Liver (tissue), 9 donors: Measurements from ENCODE around the gene OMP. TPM values are rescaled to one million over a fixed set of nuclear protein-coding genes. Genes with fewer than 3 reads are reported as not detected.
A peak's percentile ranks its signal among the peaks of the same experiment; 100 is the strongest.

Experiments
- DNase-seq: peaks from one replicate; pipeline ENCODE4 v3.0.0-alpha.2; 2017; ENCODE audit warnings: low spot score
- H3K27ac ChIP-seq, 2 donors: one replicate each; pipeline ENCODE4 v1.7.0; 2013; ENCODE audit warnings: inconsistent platforms in 2 of 2, low read length in 2 of 2, control low read depth in 1 of 2, low read depth in 1 of 2, mild to moderate bottlenecking in 1 of 2
- H3K27me3 ChIP-seq, 4 donors: one replicate each; pipeline versions ENCODE4 v1.6.1 to v1.7.0; 2013; ENCODE audit warnings: low read length in 3 of 4, inconsistent platforms in 1 of 4, mild to moderate bottlenecking in 1 of 4, moderate library complexity in 1 of 4; ENCODE audit not compliant: control insufficient read depth in 4 of 4, insufficient read depth in 4 of 4
- H3K36me3 ChIP-seq, 4 donors: one replicate each; pipeline versions ENCODE4 v1.6.1 to v1.7.0; 2013; ENCODE audit warnings: low read length in 3 of 4, mild to moderate bottlenecking in 3 of 4, low read depth in 1 of 4, moderate library complexity in 1 of 4; ENCODE audit not compliant: control insufficient read depth in 4 of 4, insufficient read depth in 3 of 4
- H3K4me1 ChIP-seq, 4 donors: one replicate each; pipeline versions ENCODE4 v1.6.1 to v1.7.0; 2013; ENCODE audit warnings: low read length in 3 of 4, mild to moderate bottlenecking in 3 of 4, moderate library complexity in 1 of 4; ENCODE audit not compliant: control insufficient read depth in 4 of 4, insufficient read depth in 4 of 4
- H3K4me3 ChIP-seq, 3 donors: one replicate each; pipeline versions ENCODE4 v1.6.1 to v1.7.0; 2013; ENCODE audit warnings: low read length in 3 of 3, control low read depth in 1 of 3, low read depth in 1 of 3, mild to moderate bottlenecking in 1 of 3
- H3K9ac ChIP-seq, 2 donors: one replicate each; pipeline ENCODE4 v1.7.0; 2013; ENCODE audit warnings: low read length in 2 of 2, mild to moderate bottlenecking in 2 of 2, moderate library complexity in 2 of 2, control low read depth in 1 of 2, low read depth in 1 of 2
- H3K9me3 ChIP-seq, 4 donors: one replicate each; pipeline versions ENCODE4 v1.6.1 to v1.7.0; 2013; ENCODE audit warnings: low read length in 3 of 4; ENCODE audit not compliant: control insufficient read depth in 4 of 4
- EGR1 ChIP-seq, 2 donors: IDR thresholded peaks; 2 replicates each; pipeline ENCODE4 v1.6.1; 2016 to 2018; ENCODE audit warnings: antibody characterized with exemption in 2 of 2, low read depth in 2 of 2
- FOXA1 ChIP-seq: IDR thresholded peaks from 2 replicates; pipeline ENCODE4 v1.6.1; 2016; ENCODE audit warnings: antibody characterized with exemption
- FOXA2 ChIP-seq: IDR thresholded peaks from 2 replicates; pipeline ENCODE4 v1.6.1; 2016; ENCODE audit warnings: antibody characterized with exemption
- GABPA ChIP-seq, 2 donors: IDR thresholded peaks in 1 of 2; conservative IDR thresholded peaks in 1 of 2; 2 replicates each; pipeline ENCODE4 v1.6.1; 2016; ENCODE audit warnings: antibody characterized with exemption in 2 of 2, mild to moderate bottlenecking in 1 of 2, moderate library complexity in 1 of 2
- HNF4A ChIP-seq, 2 donors: conservative IDR thresholded peaks; 2 replicates each; pipeline ENCODE4 v1.6.1; 2016; ENCODE audit warnings: antibody characterized with exemption in 2 of 2, mild to moderate bottlenecking in 2 of 2
- HNF4G ChIP-seq: IDR thresholded peaks from 2 replicates; pipeline ENCODE4 v1.6.1; 2016; ENCODE audit warnings: antibody characterized with exemption
- JUND ChIP-seq, 2 donors: IDR thresholded peaks; 2 replicates each; pipeline ENCODE4 v1.6.1; 2016; ENCODE audit warnings: antibody characterized with exemption in 2 of 2
- NR2F2 ChIP-seq: IDR thresholded peaks from 2 replicates; pipeline ENCODE4 v1.6.1; 2016; ENCODE audit warnings: antibody characterized with exemption
- RAD21 ChIP-seq, 2 donors: IDR thresholded peaks; 2 replicates each; pipeline ENCODE4 v1.6.1; 2016; ENCODE audit warnings: antibody characterized with exemption in 2 of 2, mild to moderate bottlenecking in 2 of 2
- RXRA ChIP-seq, 2 donors: IDR thresholded peaks; 2 replicates each; pipeline ENCODE4 v1.6.1; 2017 to 2018; ENCODE audit warnings: antibody characterized with exemption in 2 of 2, mild to moderate bottlenecking in 1 of 2
- SP1 ChIP-seq: IDR thresholded peaks from 2 replicates; pipeline ENCODE4 v1.6.1; 2018; ENCODE audit warnings: antibody characterized with exemption, mild to moderate bottlenecking
- TAF1 ChIP-seq: conservative IDR thresholded peaks from 2 replicates; pipeline ENCODE4 v1.6.1; 2016; ENCODE audit warnings: antibody characterized with exemption, mild to moderate bottlenecking
- YY1 ChIP-seq: IDR thresholded peaks from 2 replicates; pipeline ENCODE4 v1.6.1; 2016; ENCODE audit warnings: antibody characterized with exemption, mild to moderate bottlenecking
- WGBS: extraction: QIAGEN DNeasy Blood & Tissue Kit; methylation state at CpG from one replicate; pipeline ENCODE4 v1.1.7; 2013; 5-methylcytosine and 5-hydroxymethylcytosine counted together
- polyA plus RNA-seq, 2 donors: library from polyadenylated mRNA; stranded (reverse) in 1 of 2; unstranded in 1 of 2; fragments of 200-250 nt in 1 of 2; fragments of >200 nt in 1 of 2; fragmentation: Nextera tagmentation in 1 of 2; extraction: Ambion mirVana in 1 of 2; gene quantifications; one replicate each; pipeline versions ENCODE4 v1.2.1 to v1.2.3, GENCODE V29; 2013 to 2015
- total RNA-seq, 2 donors: library from RNA; depleted of rRNA; stranded (reverse); fragments of >200 nt; gene quantifications; one replicate each; pipeline ENCODE4 v1.2.3, GENCODE V29; 2014
- TF ChIP-seq, protein P1 (sequence below): IDR thresholded peaks from 2 replicates; pipeline ENCODE4 v1.6.1; 2016; ENCODE audit warnings: antibody characterized with exemption, mild to moderate bottlenecking
- TF ChIP-seq, protein P2 (sequence below): fragments of 150-350 bp; IDR thresholded peaks from 2 replicates; pipeline ENCODE4 v1.5.1; 2017; ENCODE audit warnings: improper control_type of control experiment, low read depth, low read length; ENCODE audit not compliant: missing input control
- TF ChIP-seq, protein P3 (sequence below): IDR thresholded peaks from 2 replicates; pipeline ENCODE4 v1.6.1; 2016; ENCODE audit warnings: antibody characterized with exemption
- TF ChIP-seq, protein P4 (sequence below): IDR thresholded peaks from 2 replicates; pipeline ENCODE4 v1.6.1; 2016; ENCODE audit warnings: antibody characterized with exemption
- TF ChIP-seq, protein P5 (sequence below): IDR thresholded peaks from 2 replicates; pipeline ENCODE4 v1.6.1; 2016; ENCODE audit warnings: antibody characterized with exemption
- donor health status: healthy.
- donor health status: healthy.
- donor health status: healthy.
- donor health status: healthy.
- donor health status: healthy.

OMP gene
- total and polyA plus RNA-seq, 4 donors = 0.24 to 0.75 (median 0.65) TPM; not detected in 1

DNA sequence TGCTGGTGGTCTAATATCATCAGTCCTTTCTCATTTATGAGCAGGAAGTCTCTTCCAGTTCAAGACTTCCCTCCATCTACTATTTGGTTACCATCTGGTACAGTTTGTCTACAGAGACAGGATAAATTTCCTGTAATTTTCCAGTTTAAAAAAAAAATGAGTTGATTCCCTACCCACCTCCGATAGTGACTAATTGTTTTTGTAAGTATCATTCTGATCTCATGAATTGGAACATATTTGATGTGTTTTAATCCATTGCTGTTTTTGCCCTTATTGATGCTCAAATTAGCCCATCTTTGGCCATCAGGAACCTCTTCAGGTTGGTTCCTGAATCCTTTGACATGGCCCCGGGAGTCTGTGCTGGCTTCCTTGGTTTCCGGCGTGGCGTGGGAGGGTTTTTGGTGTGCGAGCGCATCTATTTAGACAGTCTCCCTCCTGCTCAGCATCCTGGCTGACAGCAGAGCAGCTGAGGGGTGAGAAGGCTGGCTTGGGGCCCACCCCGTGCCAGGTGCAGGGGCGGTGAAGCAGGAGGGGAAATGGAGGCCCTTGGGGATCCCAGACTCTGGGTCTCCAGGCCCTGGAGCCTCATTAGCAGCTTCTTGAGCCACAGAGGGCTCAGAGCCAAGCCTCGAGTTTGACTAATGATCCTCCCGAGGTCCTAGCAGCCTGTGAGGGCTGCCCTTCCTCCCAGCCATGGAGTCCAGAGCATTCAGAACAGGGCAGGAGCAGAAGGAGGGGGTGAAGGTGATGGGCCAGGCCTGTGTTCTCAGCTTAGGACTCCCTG lies 6.8 kb downstream of the OMP start:
- TF ChIP-seq FOXA1 = no peak
- no peak for TF ChIP-seq GABPA (IDR thresholded peaks at IDR 0.05 in 1 of 2, conservative IDR thresholded peaks at IDR 0.05 in 1 of 2)
- TF ChIP-seq, protein P1, sequence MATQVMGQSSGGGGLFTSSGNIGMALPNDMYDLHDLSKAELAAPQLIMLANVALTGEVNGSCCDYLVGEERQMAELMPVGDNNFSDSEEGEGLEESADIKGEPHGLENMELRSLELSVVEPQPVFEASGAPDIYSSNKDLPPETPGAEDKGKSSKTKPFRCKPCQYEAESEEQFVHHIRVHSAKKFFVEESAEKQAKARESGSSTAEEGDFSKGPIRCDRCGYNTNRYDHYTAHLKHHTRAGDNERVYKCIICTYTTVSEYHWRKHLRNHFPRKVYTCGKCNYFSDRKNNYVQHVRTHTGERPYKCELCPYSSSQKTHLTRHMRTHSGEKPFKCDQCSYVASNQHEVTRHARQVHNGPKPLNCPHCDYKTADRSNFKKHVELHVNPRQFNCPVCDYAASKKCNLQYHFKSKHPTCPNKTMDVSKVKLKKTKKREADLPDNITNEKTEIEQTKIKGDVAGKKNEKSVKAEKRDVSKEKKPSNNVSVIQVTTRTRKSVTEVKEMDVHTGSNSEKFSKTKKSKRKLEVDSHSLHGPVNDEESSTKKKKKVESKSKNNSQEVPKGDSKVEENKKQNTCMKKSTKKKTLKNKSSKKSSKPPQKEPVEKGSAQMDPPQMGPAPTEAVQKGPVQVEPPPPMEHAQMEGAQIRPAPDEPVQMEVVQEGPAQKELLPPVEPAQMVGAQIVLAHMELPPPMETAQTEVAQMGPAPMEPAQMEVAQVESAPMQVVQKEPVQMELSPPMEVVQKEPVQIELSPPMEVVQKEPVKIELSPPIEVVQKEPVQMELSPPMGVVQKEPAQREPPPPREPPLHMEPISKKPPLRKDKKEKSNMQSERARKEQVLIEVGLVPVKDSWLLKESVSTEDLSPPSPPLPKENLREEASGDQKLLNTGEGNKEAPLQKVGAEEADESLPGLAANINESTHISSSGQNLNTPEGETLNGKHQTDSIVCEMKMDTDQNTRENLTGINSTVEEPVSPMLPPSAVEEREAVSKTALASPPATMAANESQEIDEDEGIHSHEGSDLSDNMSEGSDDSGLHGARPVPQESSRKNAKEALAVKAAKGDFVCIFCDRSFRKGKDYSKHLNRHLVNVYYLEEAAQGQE = no peak
- no peak for TF ChIP-seq HNF4G
- no peak for TF ChIP-seq YY1
- no peak for TF ChIP-seq JUND (IDR thresholded peaks at IDR 0.05)
- no peak for TF ChIP-seq NR2F2
- TF ChIP-seq, protein P2, sequence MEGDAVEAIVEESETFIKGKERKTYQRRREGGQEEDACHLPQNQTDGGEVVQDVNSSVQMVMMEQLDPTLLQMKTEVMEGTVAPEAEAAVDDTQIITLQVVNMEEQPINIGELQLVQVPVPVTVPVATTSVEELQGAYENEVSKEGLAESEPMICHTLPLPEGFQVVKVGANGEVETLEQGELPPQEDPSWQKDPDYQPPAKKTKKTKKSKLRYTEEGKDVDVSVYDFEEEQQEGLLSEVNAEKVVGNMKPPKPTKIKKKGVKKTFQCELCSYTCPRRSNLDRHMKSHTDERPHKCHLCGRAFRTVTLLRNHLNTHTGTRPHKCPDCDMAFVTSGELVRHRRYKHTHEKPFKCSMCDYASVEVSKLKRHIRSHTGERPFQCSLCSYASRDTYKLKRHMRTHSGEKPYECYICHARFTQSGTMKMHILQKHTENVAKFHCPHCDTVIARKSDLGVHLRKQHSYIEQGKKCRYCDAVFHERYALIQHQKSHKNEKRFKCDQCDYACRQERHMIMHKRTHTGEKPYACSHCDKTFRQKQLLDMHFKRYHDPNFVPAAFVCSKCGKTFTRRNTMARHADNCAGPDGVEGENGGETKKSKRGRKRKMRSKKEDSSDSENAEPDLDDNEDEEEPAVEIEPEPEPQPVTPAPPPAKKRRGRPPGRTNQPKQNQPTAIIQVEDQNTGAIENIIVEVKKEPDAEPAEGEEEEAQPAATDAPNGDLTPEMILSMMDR = no peak
- TF ChIP-seq RXRA (IDR thresholded peaks at IDR 0.05) = no peak
- TF ChIP-seq FOXA2 = no peak
- TF ChIP-seq EGR1 (IDR thresholded peaks at IDR 0.05; ENCODE audit: low read depth in 2 of 2) = no peak
- TF ChIP-seq, protein P3, sequence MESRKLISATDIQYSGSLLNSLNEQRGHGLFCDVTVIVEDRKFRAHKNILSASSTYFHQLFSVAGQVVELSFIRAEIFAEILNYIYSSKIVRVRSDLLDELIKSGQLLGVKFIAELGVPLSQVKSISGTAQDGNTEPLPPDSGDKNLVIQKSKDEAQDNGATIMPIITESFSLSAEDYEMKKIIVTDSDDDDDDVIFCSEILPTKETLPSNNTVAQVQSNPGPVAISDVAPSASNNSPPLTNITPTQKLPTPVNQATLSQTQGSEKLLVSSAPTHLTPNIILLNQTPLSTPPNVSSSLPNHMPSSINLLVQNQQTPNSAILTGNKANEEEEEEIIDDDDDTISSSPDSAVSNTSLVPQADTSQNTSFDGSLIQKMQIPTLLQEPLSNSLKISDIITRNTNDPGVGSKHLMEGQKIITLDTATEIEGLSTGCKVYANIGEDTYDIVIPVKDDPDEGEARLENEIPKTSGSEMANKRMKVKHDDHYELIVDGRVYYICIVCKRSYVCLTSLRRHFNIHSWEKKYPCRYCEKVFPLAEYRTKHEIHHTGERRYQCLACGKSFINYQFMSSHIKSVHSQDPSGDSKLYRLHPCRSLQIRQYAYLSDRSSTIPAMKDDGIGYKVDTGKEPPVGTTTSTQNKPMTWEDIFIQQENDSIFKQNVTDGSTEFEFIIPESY = no peak
- TF ChIP-seq TAF1 = no peak
- no peak for TF ChIP-seq RAD21 (IDR thresholded peaks at IDR 0.05)
- no peak for TF ChIP-seq SP1
- TF ChIP-seq HNF4A (conservative IDR thresholded peaks at IDR 0.05) = no peak
- TF ChIP-seq, protein P4, sequence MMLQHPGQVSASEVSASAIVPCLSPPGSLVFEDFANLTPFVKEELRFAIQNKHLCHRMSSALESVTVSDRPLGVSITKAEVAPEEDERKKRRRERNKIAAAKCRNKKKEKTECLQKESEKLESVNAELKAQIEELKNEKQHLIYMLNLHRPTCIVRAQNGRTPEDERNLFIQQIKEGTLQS = no peak
- TF ChIP-seq, protein P5, sequence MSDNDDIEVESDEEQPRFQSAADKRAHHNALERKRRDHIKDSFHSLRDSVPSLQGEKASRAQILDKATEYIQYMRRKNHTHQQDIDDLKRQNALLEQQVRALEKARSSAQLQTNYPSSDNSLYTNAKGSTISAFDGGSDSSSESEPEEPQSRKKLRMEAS = no peak
- H3K27ac ChIP-seq = peak overlapping the region in 1 of 2 donors; percentile 27
- WGBS = 80% methylated on average over 11 of the region's 11 CpGs
- H3K4me1 ChIP-seq = peaks cover 0 to 46% (median 24%) of the 10 kb centered on the region in 4 donors
- peaks cover 0 to 7% (median 2%) of the 10 kb centered on the region in 4 donors for H3K36me3 ChIP-seq
- no peak overlapping the region for H3K4me3 ChIP-seq
- no peak for DNase-seq
- no peaks in the 10 kb centered on the region for H3K27me3 ChIP-seq
- H3K9me3 ChIP-seq = no peaks in the 10 kb centered on the region
- H3K9ac ChIP-seq = no peak overlapping the region
